ENCODE results near the gene GPR12.

GPR12 gene

DNA sequence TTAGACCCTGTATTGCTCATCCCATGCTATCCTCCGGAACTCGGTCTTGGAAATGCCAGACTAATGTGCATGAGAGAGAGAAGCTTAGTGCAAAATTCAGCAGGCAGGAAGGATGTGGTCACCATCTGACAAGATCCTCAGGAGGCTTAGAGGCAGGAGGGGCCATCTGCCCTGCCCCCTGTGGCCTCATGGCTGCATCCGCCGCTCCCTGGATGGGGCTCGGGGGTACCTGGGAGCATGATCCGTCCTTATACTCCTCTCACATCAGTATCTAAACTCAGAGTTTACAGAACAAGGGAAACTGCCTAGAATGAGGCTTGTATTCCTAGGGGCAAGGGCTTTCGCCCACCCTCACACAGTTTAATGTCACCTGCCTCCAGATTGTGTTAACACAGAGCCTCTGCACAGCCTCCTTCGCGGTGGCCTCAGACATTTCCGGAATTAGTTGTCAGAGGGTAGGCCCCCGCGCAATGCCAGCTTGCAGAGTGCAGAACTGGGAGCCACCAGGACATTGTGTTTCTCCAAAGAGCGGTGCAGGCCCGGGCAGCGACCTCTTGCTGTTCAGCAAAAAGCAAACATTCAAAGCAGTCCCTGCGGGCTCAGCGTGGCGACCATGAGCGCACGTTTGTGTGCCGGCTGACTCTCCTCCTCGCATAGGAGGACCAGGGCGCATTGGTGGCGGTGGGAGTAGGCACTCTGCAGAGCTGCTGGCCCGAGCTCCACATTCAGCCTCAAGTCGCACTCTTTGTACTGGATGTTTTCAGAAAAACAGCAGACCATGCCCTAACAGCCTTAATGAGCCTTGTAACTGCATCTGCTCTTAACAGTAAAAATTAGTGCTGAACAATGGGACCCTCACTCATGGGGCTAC is 39.1 kb downstream of the GPR12 start:
- Histone ChIP-seq H4K20me1 (ENCODE audit: insufficient read depth, low read length) (no peaks in the 10 kb centered on the region), H3K9me2 (replicated peaks; ENCODE audit: insufficient read depth, low read length) (no peaks in the 10 kb centered on the region), H3K9ac (ENCODE audit: low read length) (no peak overlapping the region), H3K27me3 (replicated peaks; ENCODE audit: insufficient read depth, low read length) (no peaks in the 10 kb centered on the region), H3K27ac (ENCODE audit: low read length) (no peak overlapping the region), H3K4me3 (ENCODE audit: low read length) (no peak overlapping the region), H2AFZ (ENCODE audit: low read length) (no peak overlapping the region), H3K36me3 (replicated peaks; ENCODE audit: insufficient read depth, low read length) (no peaks in the 10 kb centered on the region), H3K4me1 (ENCODE audit: low read length) (no peaks in the 10 kb centered on the region), H3K79me2 (ENCODE audit: low read length) (no peaks in the 10 kb centered on the region), H3K9me3 (replicated peaks; ENCODE audit: insufficient read depth, low read length) (no peaks in the 10 kb centered on the region), H3F3A (ENCODE audit: insufficient read depth, low read length) (no peaks in the 10 kb centered on the region), H3K4me2 (ENCODE audit: low read depth, low read length) (no peak overlapping the region)
- TF ChIP-seq EZH2 (optimal IDR thresholded peaks at IDR 0.05; ENCODE audit: low read depth, low read length) (no peak), EZH2phosphoT487 (IDR thresholded peaks at IDR 0.05; ENCODE audit: low read length) (no peak)
- TF ChIP-seq, protein P1, sequence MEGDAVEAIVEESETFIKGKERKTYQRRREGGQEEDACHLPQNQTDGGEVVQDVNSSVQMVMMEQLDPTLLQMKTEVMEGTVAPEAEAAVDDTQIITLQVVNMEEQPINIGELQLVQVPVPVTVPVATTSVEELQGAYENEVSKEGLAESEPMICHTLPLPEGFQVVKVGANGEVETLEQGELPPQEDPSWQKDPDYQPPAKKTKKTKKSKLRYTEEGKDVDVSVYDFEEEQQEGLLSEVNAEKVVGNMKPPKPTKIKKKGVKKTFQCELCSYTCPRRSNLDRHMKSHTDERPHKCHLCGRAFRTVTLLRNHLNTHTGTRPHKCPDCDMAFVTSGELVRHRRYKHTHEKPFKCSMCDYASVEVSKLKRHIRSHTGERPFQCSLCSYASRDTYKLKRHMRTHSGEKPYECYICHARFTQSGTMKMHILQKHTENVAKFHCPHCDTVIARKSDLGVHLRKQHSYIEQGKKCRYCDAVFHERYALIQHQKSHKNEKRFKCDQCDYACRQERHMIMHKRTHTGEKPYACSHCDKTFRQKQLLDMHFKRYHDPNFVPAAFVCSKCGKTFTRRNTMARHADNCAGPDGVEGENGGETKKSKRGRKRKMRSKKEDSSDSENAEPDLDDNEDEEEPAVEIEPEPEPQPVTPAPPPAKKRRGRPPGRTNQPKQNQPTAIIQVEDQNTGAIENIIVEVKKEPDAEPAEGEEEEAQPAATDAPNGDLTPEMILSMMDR (IDR thresholded peaks at IDR 0.05; ENCODE audit: low read length): no peak
- no peak for DNase-seq

GRCh38 chr13:26719356-26719945 is 41.1 kb downstream of the GPR12 start:
- H2AFZ ChIP-seq (ENCODE audit: low read length): no peak overlapping the region
- no peak overlapping the region for H3K27ac ChIP-seq (ENCODE audit: low read length)
- no peak for DNase-seq

DNA sequence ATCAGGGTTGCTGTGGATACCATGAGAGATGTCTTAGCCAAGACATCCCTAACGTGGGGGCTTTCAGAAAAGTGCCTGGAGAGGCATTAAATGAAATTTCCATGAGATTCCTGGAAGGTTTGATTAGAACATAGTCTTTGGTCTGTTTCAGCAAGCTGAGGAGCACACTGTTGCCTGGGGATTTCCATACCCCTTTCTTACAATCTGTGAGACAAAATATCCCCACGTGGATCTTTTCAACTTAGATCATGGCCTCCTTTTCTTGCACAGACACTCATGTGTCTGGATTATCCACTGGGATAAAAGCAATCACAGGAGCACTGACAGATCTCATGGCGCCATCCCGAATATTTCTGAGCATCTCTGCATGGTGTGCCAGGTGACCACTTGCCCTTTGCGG is 41.7 kb downstream of the GPR12 start:
- Histone ChIP-seq H3K27me3 (replicated peaks; ENCODE audit: insufficient read depth, low read length) (no peaks in the 10 kb centered on the region), H3K4me1 (ENCODE audit: low read length) (no peaks in the 10 kb centered on the region), H2AFZ (ENCODE audit: low read length) (no peak overlapping the region), H3K36me3 (replicated peaks; ENCODE audit: insufficient read depth, low read length) (no peaks in the 10 kb centered on the region), H3K4me3 (ENCODE audit: low read length) (no peak overlapping the region), H4K20me1 (ENCODE audit: insufficient read depth, low read length) (no peaks in the 10 kb centered on the region), H3K9me3 (replicated peaks; ENCODE audit: insufficient read depth, low read length) (no peaks in the 10 kb centered on the region), H3K4me2 (ENCODE audit: low read depth, low read length) (no peak overlapping the region), H3K79me2 (ENCODE audit: low read length) (no peaks in the 10 kb centered on the region), H3K9ac (ENCODE audit: low read length) (no peak overlapping the region), H3F3A (ENCODE audit: insufficient read depth, low read length) (no peaks in the 10 kb centered on the region), H3K27ac (ENCODE audit: low read length) (no peak overlapping the region), H3K9me2 (replicated peaks; ENCODE audit: insufficient read depth, low read length) (no peaks in the 10 kb centered on the region)
- DNase-seq: no peak
- TF ChIP-seq EZH2 (optimal IDR thresholded peaks at IDR 0.05; ENCODE audit: low read depth, low read length) (no peak), EZH2phosphoT487 (IDR thresholded peaks at IDR 0.05; ENCODE audit: low read length) (no peak)
- TF ChIP-seq, protein P1 (IDR thresholded peaks at IDR 0.05; ENCODE audit: low read length): no peak

More at GRCh38 chr13:26719356-26719945, 41.1 kb downstream of the GPR12 start:
- H3K9ac ChIP-seq (ENCODE audit: low read length): no peak overlapping the region
- no peaks in the 10 kb centered on the region for H4K20me1 ChIP-seq (ENCODE audit: insufficient read depth, low read length)
- no peaks in the 10 kb centered on the region for H3K36me3 ChIP-seq (replicated peaks; ENCODE audit: insufficient read depth, low read length)
- H3K9me2 ChIP-seq (replicated peaks; ENCODE audit: insufficient read depth, low read length): no peaks in the 10 kb centered on the region
- H3F3A ChIP-seq (ENCODE audit: insufficient read depth, low read length): no peaks in the 10 kb centered on the region
- H3K4me1 ChIP-seq (ENCODE audit: low read length): no peaks in the 10 kb centered on the region
- no peak for TF ChIP-seq EZH2phosphoT487 (IDR thresholded peaks at IDR 0.05; ENCODE audit: low read length)
- TF ChIP-seq, protein P1 (IDR thresholded peaks at IDR 0.05; ENCODE audit: low read length): no peak
- no peak for TF ChIP-seq EZH2 (optimal IDR thresholded peaks at IDR 0.05; ENCODE audit: low read depth, low read length)
- no peak overlapping the region for H3K4me2 ChIP-seq (ENCODE audit: low read depth, low read length)
- no peaks in the 10 kb centered on the region for H3K9me3 ChIP-seq (replicated peaks; ENCODE audit: insufficient read depth, low read length)
- no peaks in the 10 kb centered on the region for H3K27me3 ChIP-seq (replicated peaks; ENCODE audit: insufficient read depth, low read length)
- no peak overlapping the region for H3K4me3 ChIP-seq (ENCODE audit: low read length)
- no peaks in the 10 kb centered on the region for H3K79me2 ChIP-seq (ENCODE audit: low read length)

Measured in MM.1S (cell line).